IMR-90 (cell line): Measurements from ENCODE around the gene MEST. TPM values are rescaled to one million over a fixed set of nuclear protein-coding genes. Genes with fewer than 3 reads are reported as not detected.

ENCODE experiments used
- ATAC-seq: fragments of 200-7000 bp; cut with Tn5 transposase; 2 replicates; pipeline ENCODE4 v1.9.1; 2020; ENCODE audit warnings: low read depth, mild to moderate bottlenecking, moderate library complexity
- BruUV-seq: library from RNA; stranded (reverse); fragments of 400-500 nt; replicated peaks from 2 replicates; lab custom pipeline; 2021; lab: Mats Ljungman, UMichigan
- CTCF ChIA-PET: fragments of 300-600 bp; formaldehyde crosslinking; extraction: SDS; loops from one replicate; lab custom pipeline; 2021; ENCODE audit warnings: antibody characterized with exemption; lab: Yijun Ruan, JAX
- POLR2A ChIA-PET: fragments of 300-600 bp; sonication (Branson Sonifier 250); formaldehyde crosslinking; loops from one replicate; lab custom pipeline; 2022; ENCODE audit warnings: antibody characterized with exemption; ENCODE audit not compliant: unreplicated experiment; lab: Charles Lee
- DNase-seq: peaks from one replicate; pipeline ENCODE4 v3.0.0; 2013
- H2AFZ ChIP-seq: replicated peaks from 2 replicates; pipeline ENCODE3; 2013; ENCODE audit warnings: low read length, mild to moderate bottlenecking; ENCODE audit not compliant: poor library complexity
- H2AK5ac ChIP-seq: 2 replicates; pipeline ENCODE4 v1.6.1; 2013; ENCODE audit warnings: low read depth, low read length, inconsistent platforms
- H2AK9ac ChIP-seq: replicated peaks from 2 replicates; pipeline ENCODE3; 2013; ENCODE audit warnings: mild to moderate bottlenecking, low read depth, low read length, moderate library complexity; ENCODE audit not compliant: poor library complexity
- H2BK120ac ChIP-seq: 2 replicates; pipeline ENCODE4 v1.6.1; 2013; ENCODE audit warnings: low read depth, low read length, inconsistent platforms
- H2BK15ac ChIP-seq: 3 replicates; pipeline ENCODE4 v1.6.1; 2013; ENCODE audit warnings: low read depth, low read length, inconsistent platforms
- H2BK20ac ChIP-seq: 2 replicates; pipeline ENCODE4 v1.6.1; 2013; ENCODE audit warnings: low read depth, mild to moderate bottlenecking, inconsistent platforms, low read length, moderate library complexity
- H2BK5ac ChIP-seq: 2 replicates; pipeline ENCODE4 v1.6.1; 2013; ENCODE audit warnings: mild to moderate bottlenecking, low read depth, low read length, inconsistent platforms; ENCODE audit not compliant: poor library complexity, severe bottlenecking
- H3K14ac ChIP-seq: replicated peaks from 2 replicates; pipeline ENCODE4 v1.6.1; 2013; ENCODE audit warnings: low read depth, low read length, inconsistent platforms
- H3K18ac ChIP-seq: 2 replicates; pipeline ENCODE4 v1.6.1; 2013; ENCODE audit warnings: low read depth, low read length, control low read depth
- H3K23ac ChIP-seq: 2 replicates; pipeline ENCODE4 v1.6.1; 2013; ENCODE audit warnings: low read depth, low read length, inconsistent platforms
- H3K27ac ChIP-seq: 2 replicates; pipeline ENCODE4 v1.5.1; 2013; ENCODE audit warnings: mild to moderate bottlenecking, control low read depth, low read length; ENCODE audit not compliant: insufficient read depth
- H3K27me3 ChIP-seq: 2 replicates; pipeline ENCODE4 v1.6.1; 2013; ENCODE audit warnings: low read length; ENCODE audit not compliant: control insufficient read depth, insufficient read depth
- H3K36me3 ChIP-seq: 2 replicates; pipeline ENCODE4 v1.6.1; 2013; ENCODE audit warnings: low read length, mixed read lengths; ENCODE audit not compliant: control insufficient read depth, insufficient read depth
- H3K4ac ChIP-seq: 2 replicates; pipeline ENCODE4 v1.6.1; 2013; ENCODE audit warnings: low read depth, low read length, inconsistent platforms
- H3K4me1 ChIP-seq: 2 replicates; pipeline ENCODE4 v1.6.1; 2013; ENCODE audit warnings: low read length, mixed read lengths; ENCODE audit not compliant: control insufficient read depth, insufficient read depth
- H3K4me2 ChIP-seq: 2 replicates; pipeline ENCODE4 v1.6.1; 2013; ENCODE audit warnings: low read depth, mild to moderate bottlenecking, control low read depth, low read length, moderate library complexity
- H3K4me3 ChIP-seq: 2 replicates; pipeline ENCODE4 v1.5.1; 2013; ENCODE audit warnings: low read depth, mild to moderate bottlenecking, control low read depth, low read length, moderate library complexity; ENCODE audit not compliant: insufficient read depth
- H3K56ac ChIP-seq: 2 replicates; pipeline ENCODE4 v1.6.1; 2013; ENCODE audit warnings: low read length, inconsistent platforms; ENCODE audit not compliant: insufficient read depth; ENCODE audit errors: extremely low read depth
- H3K79me1 ChIP-seq, 2 experiments: 2 replicates each; pipeline ENCODE4 v1.6.1; 2013; ENCODE audit warnings: low read length in 2 of 2, inconsistent platforms in 1 of 2, low read depth in 1 of 2
- H3K9ac ChIP-seq: 2 replicates; pipeline ENCODE4 v1.6.1; 2013; ENCODE audit warnings: low read depth, low read length, control low read depth
- H3K9me1 ChIP-seq: 2 replicates; pipeline ENCODE4 v1.6.1; 2013; ENCODE audit warnings: low read length, inconsistent platforms; ENCODE audit not compliant: insufficient read depth
- H3K9me3 ChIP-seq: 2 replicates; pipeline ENCODE4 v1.6.1; 2013; ENCODE audit warnings: low read length; ENCODE audit not compliant: control insufficient read depth, insufficient read depth
- H4K20me1 ChIP-seq: 2 replicates; pipeline ENCODE4 v1.6.1; 2013; ENCODE audit warnings: low read length, inconsistent platforms; ENCODE audit not compliant: insufficient read depth
- H4K5ac ChIP-seq: 2 replicates; pipeline ENCODE4 v1.6.1; 2013; ENCODE audit warnings: mild to moderate bottlenecking, low read depth, low read length, control low read depth
- H4K8ac ChIP-seq, 2 experiments: 2 replicates each; pipeline ENCODE4 v1.6.1; 2013; ENCODE audit warnings: low read depth in 2 of 2, low read length in 2 of 2, control low read depth in 1 of 2, inconsistent platforms in 1 of 2
- H4K91ac ChIP-seq: 2 replicates; pipeline ENCODE4 v1.6.1; 2013; ENCODE audit warnings: low read depth, low read length, inconsistent platforms; ENCODE audit not compliant: insufficient read depth
- CEBPB ChIP-seq: IDR thresholded peaks from 2 replicates; pipeline ENCODE4 v1.6.1; 2012; ENCODE audit warnings: low read depth, low read length, improper control_type of control experiment
- CTCF ChIP-seq: conservative IDR thresholded peaks from 2 replicates; pipeline ENCODE4 v1.5.1; 2012; ENCODE audit warnings: mild to moderate bottlenecking, low read depth, low read length, improper control_type of control experiment
- ELK1 ChIP-seq: fragments of 150-350 bp; IDR thresholded peaks from 2 replicates; pipeline ENCODE4 v1.6.1; 2016; ENCODE audit warnings: low read depth, mild to moderate bottlenecking, low read length, moderate library complexity, borderline replicate concordance
- MAZ ChIP-seq: IDR thresholded peaks from 2 replicates; pipeline ENCODE4 v1.6.1; 2012; ENCODE audit warnings: low read depth, mild to moderate bottlenecking, low read length, improper control_type of control experiment, moderate library complexity, borderline replicate concordance
- NFE2L2 ChIP-seq: fragments of 150-350 bp; IDR thresholded peaks from 2 replicates; pipeline ENCODE4 v1.6.1; 2016; ENCODE audit warnings: low read depth, mild to moderate bottlenecking, low read length
- POLR2A ChIP-seq: IDR thresholded peaks from 2 replicates; pipeline ENCODE4 v1.6.1; 2012; ENCODE audit warnings: mild to moderate bottlenecking, low read depth, low read length
- RCOR1 ChIP-seq: IDR thresholded peaks from 2 replicates; pipeline ENCODE4 v1.6.1; 2012; ENCODE audit warnings: mild to moderate bottlenecking, low read length, improper control_type of control experiment; ENCODE audit not compliant: insufficient replicate concordance
- WGBS, 2 experiments: methylation state at CpG; one replicate each; pipeline versions ENCODE4 v1.1.5 to v1.1.7; 2013; ENCODE audit warnings: missing lambda C conversion rate in 2 of 2; ENCODE audit not compliant: insufficient read length in 1 of 2; ENCODE audit errors: extremely low coverage in 2 of 2; 5-methylcytosine and 5-hydroxymethylcytosine counted together
- dilution Hi-C: fragments of 300-500 bp; cut with HindIII; formaldehyde crosslinking; loops from one replicate; pipeline ENCODE4 v1.14.3; 2018; ENCODE audit warnings: low sequenced_read_pairs; ENCODE audit not compliant: unreplicated experiment
- in situ Hi-C: fragments of 300-500 bp; cut with MboI; formaldehyde crosslinking; loops from 3 replicates; pipeline ENCODE4 v1.14.3; 2019; ENCODE audit warnings: low sequenced_read_pairs, inconsistent platforms, mixed read lengths
- intact Hi-C: fragments of 100-400 bp; cut with micrococcal nuclease; formaldehyde crosslinking; loops from 2 replicates; pipeline ENCODE4 v1.10.0; 2022
- polyA plus RNA-seq, 3 experiments: library from polyadenylated mRNA; depleted of rRNA; stranded (reverse); fragments of >200 nt; gene quantifications; 2 replicates each; pipeline ENCODE4 v1.2.3, GENCODE V29; 2012; ENCODE audit warnings: low replicate concordance in 1 of 3
- total RNA-seq: library from RNA; depleted of rRNA; stranded (reverse); fragments of >200 nt; gene quantifications from 2 replicates; pipeline ENCODE4 v1.2.3, GENCODE V29; 2012

MEST gene
- total and polyA plus RNA-seq, 2 of the 4 experiments (the other 2 are of a cell fraction) = 219 to 317 TPM

- Histone ChIP-seq H3K9ac (no peak overlapping the region), H3K4ac (no peak overlapping the region), H3K14ac (no peak overlapping the region), H3K27ac (no peak overlapping the region), H3K23ac (no peak overlapping the region), H2AK9ac (no peak overlapping the region), H4K20me1 (no peaks in the 10 kb centered on the region), H3K9me3 (no peaks in the 10 kb centered on the region), H4K8ac (no peak overlapping the region), H2BK5ac (no peak overlapping the region), H2AK5ac (no peak overlapping the region), H3K4me2 (no peak overlapping the region), H3K4me1 (no peaks in the 10 kb centered on the region), H2BK20ac (no peak overlapping the region), H3K36me3 (peaks cover 5% of the 10 kb centered on the region), H3K4me3 (no peak overlapping the region), H2AFZ (no peak overlapping the region), H3K9me1 (0 out of 2 replicates have a peak, but pooled peaks cover 4% of the 10 kb centered on the region), H4K5ac (no peak overlapping the region), H3K18ac (no peak overlapping the region), H4K91ac (no peak overlapping the region), H3K27me3 (no peaks in the 10 kb centered on the region), H3K79me1 (no peaks in the 10 kb centered on the region), H2BK15ac (no peak overlapping the region), H3K56ac (no peak overlapping the region), H2BK120ac (no peak overlapping the region)
- in situ Hi-C loops = no loop called here
- WGBS, 2 experiments = 98% methylated on average over 5 of the region's 5 CpGs; no CpG with 5 or more reads in 1 of the 2 experiments
- dilution Hi-C loops = no loop called here
- ATAC-seq (no peak), DNase-seq (no peak)
- intact Hi-C loops = no loop called here
- ChIA-PET CTCF (no interaction called here), POLR2A (no interaction called here)
- TF ChIP-seq ELK1 (no peak), CTCF (no peak), MAZ (no peak), POLR2A (no peak), NFE2L2 (no peak), CEBPB (no peak), RCOR1 (no peak)
- BruUV-seq = no TSS peak
Measured at GRCh38 chr7:130524628-130525027, 32.7 kb downstream of the MEST start.
